KBM-7 (cell line): ENCODE results near the gene CHDH.

ENCODE experiments used
- DNase-seq: peaks from one replicate; pipeline ENCODE4 v3.0.0-alpha.2; 2015
- in situ Hi-C: fragments of 300-500 bp; cut with MboI; formaldehyde crosslinking; loops from 2 replicates; pipeline ENCODE4 v1.14.3; 2020; ENCODE audit warnings: low sequenced_read_pairs, low pct_unique_long_range_greater_than_20kb, mixed read lengths

The CHDH gene

DNA sequence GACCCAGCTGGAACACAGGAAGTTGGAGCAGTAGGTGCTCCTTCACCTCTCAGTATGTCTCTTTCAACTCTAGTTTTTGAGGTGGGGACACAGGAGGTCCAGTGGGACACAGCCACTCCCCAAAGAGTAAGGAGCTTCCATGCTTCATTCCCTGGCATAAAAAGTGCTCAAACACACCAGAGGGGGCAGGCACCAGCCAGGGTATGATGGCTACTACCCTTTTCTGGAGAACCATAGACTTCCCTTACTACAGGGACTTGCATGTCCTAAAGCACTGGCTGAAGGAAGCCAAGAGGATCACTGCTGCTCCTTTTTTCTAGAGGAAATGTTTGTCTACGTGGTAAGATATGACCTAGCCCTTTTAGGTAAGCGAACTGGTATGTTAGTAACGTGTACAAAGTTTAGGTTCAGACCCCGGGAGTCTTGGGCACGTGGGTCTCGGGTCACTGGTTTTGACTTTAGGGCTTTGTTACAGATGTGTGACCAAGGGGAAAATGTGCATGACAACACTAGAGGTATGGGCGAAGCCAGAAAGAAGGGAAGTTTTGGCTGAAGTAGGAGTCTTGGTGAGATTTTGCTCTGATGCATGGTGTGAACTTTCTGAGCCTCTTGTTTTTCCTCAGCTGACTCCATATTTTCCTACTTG is 12.0 kb upstream of the CHDH start:
- DNase-seq: no peak
- in situ Hi-C loops: no loop called here

- DNase-seq: no peak
- in situ Hi-C loops: no loop called here
Observed at GRCh38 chr3:53856964-53857363, 10.7 kb upstream of the CHDH start.

DNA sequence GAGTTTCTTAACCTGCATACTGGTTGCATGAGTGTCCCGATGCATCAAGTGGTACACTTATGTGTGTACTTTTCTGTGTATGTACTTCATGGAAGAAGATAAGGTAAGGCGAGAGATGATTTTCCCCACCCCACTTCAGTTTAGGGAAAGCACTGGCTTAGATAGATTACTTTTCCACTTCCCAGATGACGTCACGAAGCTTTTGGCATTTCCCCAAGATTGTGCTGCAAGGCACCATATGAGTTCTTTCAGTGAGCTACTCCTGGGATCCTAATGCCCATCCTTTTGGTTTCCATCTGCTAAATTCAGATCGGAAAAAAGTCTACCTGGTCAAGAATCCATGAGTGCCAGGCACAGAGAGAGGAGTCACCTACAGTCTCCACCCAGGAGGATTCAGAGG is 4.7 kb upstream of the CHDH start:
- in situ Hi-C loops: no loop called here
- DNase-seq: no peak

DNA sequence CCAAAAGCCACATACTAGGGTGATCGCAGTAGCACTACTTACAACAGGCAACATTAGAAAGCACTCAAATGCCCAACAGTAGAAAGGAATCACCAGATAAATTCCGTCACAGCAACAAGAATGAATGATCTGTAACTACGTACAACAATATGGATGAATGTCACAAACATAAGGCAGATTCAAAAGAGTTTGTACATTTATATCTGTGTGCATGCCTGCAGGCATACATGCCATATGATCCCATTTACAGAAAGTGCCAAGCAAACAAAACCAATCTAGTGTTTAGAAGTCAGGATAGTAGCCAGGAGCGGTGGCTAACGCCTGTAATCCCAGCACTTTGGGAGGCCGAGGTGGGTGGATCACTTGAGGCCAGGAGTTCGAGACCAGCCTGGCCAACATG is 3.7 kb upstream of the CHDH start:
- no peak for DNase-seq
- in situ Hi-C loops: no loop called here

DNA sequence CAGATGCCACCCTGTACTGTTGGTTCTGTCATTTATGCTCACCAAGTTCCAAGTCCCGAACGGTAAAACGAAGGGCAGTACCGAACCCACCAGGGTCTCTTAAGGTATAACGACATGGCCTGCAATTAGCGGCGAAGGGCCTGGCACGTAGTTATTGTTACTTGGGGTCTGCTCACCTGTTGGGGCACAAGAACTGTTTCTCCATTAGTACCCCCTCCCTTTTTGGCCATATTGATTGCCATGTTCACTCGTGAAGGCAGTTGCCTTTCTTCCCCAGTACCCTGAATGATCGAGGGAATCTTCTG is 584 bp upstream of the CHDH start:
- no peak for DNase-seq
- in situ Hi-C loops: no loop called here

DNA sequence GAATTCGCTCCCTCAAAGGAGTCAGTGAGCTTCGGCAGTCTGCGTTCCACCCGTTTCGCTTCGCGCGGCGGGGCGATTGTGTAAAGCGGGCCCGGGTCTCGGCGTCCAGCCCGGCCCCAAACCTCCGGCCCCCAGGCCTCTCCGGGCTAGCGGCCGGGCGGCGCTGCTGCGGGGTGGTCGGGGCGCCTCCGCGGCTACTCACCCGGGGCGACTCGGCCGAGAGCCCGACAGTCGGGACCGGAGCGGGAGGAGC is 412 bp downstream of the CHDH start:
- in situ Hi-C loops: no loop called here

GRCh38 chr3:53845103-53845880 is 927 bp downstream of the CHDH start:
- DNase-seq: peak; percentile 58
- in situ Hi-C loops: no loop called here

More for the DNA sequence above, 412 bp downstream of the CHDH start:
- DNase-seq: no peak

GRCh38 chr3:53844262-53845102 is 1.7 kb downstream of the CHDH start:
- in situ Hi-C loops: no loop called here
- no peak for DNase-seq

GRCh38 chr3:53843195-53844177 is 2.7 kb downstream of the CHDH start:
- in situ Hi-C loops: no loop called here

GRCh38 chr3:53842436-53843194 is 3.6 kb downstream of the CHDH start:
- no peak for DNase-seq
- in situ Hi-C loops: no loop called here

More at GRCh38 chr3:53843195-53844177, 2.7 kb downstream of the CHDH start:
- DNase-seq: no peak

- in situ Hi-C loops: no loop called here
- no peak for DNase-seq
Observed at GRCh38 chr3:53841296-53841695, 4.9 kb downstream of the CHDH start.

DNA sequence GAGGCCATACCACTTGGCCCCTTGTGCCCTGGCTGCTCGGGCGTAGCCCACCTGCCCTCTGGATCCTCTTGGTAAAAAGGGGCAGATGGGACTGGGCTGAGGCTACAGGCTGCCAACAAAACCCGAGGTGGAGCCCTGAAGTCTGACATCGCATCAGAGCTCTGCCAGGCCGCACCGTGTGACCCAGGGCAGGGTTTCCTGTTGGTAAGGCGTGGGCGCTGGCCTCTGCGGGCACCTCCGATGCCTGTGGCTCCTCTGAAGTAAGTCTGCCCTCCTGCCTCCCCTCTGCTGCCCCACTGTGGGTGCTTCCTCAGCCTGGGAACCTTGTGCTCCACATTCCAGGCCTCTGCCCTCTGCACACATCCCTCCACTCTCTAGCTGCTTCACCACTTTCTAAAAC is 8.9 kb downstream of the CHDH start:
- no peak for DNase-seq
- in situ Hi-C loops: no loop called here

- in situ Hi-C loops: no loop called here
- DNase-seq: no peak
Observed at GRCh38 chr3:53836084-53836872, 9.9 kb downstream of the CHDH start.

- DNase-seq: no peak
- in situ Hi-C loops: no loop called here
Observed at GRCh38 chr3:53835257-53835656, 11.0 kb downstream of the CHDH start.

DNA sequence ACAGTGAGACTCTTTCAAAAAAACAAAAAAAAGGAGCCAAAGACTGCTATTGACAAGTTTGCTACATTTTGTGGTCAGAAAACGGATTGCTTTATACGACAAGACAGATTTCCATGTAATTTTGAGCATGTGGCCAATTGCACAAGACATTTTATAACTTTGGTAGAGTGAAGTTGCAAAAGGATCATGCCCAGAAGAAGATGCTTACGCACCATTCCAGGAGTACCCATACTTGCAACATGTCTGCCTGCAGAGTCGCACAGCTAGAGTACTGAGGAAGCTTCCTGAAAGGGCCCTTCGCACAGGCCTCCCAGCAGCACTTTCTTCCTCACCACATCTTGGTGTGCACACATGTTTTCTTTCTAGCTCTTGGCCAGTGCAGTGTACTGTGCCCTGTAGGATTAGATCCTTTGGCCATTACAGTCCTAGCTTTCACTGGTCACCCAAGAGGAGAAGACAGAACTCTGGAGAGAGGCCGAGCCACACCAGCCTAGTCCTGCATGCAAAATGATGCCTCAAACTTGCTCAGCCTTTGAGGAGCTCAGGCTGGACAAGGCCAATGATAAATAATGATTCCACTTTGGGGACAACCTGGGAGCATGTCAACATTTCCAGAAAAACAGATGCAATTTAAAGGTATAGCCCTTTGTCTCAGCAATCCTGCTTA is 11.7 kb downstream of the CHDH start:
- DNase-seq: no peak
- in situ Hi-C loops: no loop called here

GRCh38 chr3:53833700-53834099 is 12.5 kb downstream of the CHDH start:
- DNase-seq: no peak
- in situ Hi-C loops: no loop called here

DNA sequence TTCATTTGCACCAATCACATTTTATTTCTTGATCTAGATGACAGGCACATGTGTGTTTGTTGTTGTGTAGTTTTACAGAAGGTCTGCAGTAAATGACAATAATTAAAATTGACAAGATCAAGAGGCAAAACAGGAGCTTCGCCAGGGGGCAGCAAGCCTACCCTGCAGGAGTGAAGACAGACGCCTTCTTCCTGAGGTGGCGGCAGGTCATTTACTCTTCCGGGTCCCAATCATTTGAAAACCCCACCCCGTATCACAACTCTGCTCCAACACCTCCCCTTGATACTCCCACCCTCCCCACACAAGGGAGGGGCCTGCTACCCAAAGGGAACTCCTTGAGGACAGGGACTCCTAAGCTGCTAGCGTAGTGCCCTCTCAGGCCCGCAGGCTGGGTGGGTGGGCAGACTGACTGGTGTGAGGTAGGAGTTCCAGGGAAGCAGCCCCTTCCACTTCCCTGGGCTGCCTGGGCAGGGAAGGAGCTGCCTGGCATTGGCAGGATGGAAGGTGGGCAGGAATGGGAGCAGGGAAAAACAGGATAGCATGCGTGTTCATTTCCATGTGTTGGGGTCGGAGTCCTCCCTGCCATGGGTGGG is 13.1 kb downstream of the CHDH start:
- in situ Hi-C loops: no loop called here
- DNase-seq: no peak
